ENCODE measurements around the gene BFSP1.

- TF ChIP-seq CTCF (conservative IDR thresholded peaks at IDR 0.05; ENCODE audit: low read depth, low read length) (no peak), EZH2 (IDR thresholded peaks at IDR 0.05; ENCODE audit: borderline replicate concordance, low read depth, low read length, poor library complexity, severe bottlenecking) (no peak)
These were observed 25.3 kb downstream of the BFSP1 start for GRCh38 chr20:17505636-17506517.

Measured in A673 (cell line).